Uterus (tissue), 4 donors: ENCODE results near the gene ZNF431. TPM values are rescaled to one million over a fixed set of nuclear protein-coding genes. Genes with fewer than 3 reads are reported as not detected.
"Not testable (repeated sequence)": the region's sequence is repeated elsewhere in the genome, so short reads cannot be mapped to it uniquely, and the experiment has no call there.

Source experiments
- DNase-seq, 2 donors: peaks; one replicate each; pipeline ENCODE4 v3.0.0-alpha.2; 2019 to 2020
- H3K27ac ChIP-seq, 2 donors: fragments of 200-600 bp; sonication (generic); 1 replicate in 1 of 2; 2 replicates in 1 of 2; pipeline ENCODE4 v1.5.1; 2016 to 2018
- H3K27me3 ChIP-seq, 2 donors: fragments of 200-600 bp; sonication (generic); one replicate each; pipeline ENCODE4 v1.5.1; 2018 to 2019; ENCODE audit warnings: control low read depth in 1 of 2
- H3K36me3 ChIP-seq, 2 donors: fragments of 200-600 bp; sonication (generic); one replicate each; pipeline ENCODE4 v1.5.1; 2019; ENCODE audit warnings: control low read depth in 1 of 2
- H3K4me1 ChIP-seq, 2 donors: fragments of 200-600 bp; sonication (generic); one replicate each; pipeline ENCODE4 v1.5.1; 2018 to 2019; ENCODE audit warnings: control low read depth in 1 of 2
- H3K4me3 ChIP-seq, 2 donors: fragments of 200-600 bp; sonication (generic); 1 replicate in 1 of 2; 2 replicates in 1 of 2; pipeline ENCODE4 v1.5.1; 2018 to 2019; ENCODE audit warnings: mild to moderate bottlenecking in 1 of 2
- H3K9me3 ChIP-seq, 2 donors: fragments of 200-600 bp; sonication (generic); one replicate each; pipeline ENCODE4 v1.5.1; 2019; ENCODE audit warnings: control low read depth in 1 of 2
- CTCF ChIP-seq, 4 experiments: fragments of 200-600 bp in 2 of 4; fragments of 450-650 bp in 2 of 4; sonication (generic) in 2 of 4; IDR thresholded peaks; one replicate each; pipeline ENCODE4 v1.5.1; 2016 to 2019; ENCODE audit warnings: antibody characterized with exemption in 4 of 4, mild to moderate bottlenecking in 2 of 4, moderate library complexity in 1 of 4
- POLR2A ChIP-seq, 2 donors: fragments of 450-650 bp; IDR thresholded peaks; one replicate each; pipeline ENCODE4 v1.6.1; 2016; ENCODE audit warnings: antibody characterized with exemption in 2 of 2, mild to moderate bottlenecking in 1 of 2, moderate library complexity in 1 of 2
- intact Hi-C: fragments of 100-400 bp; cut with DNase I; formaldehyde crosslinking; loops from one replicate; pipeline ENCODE4 v1.15.1; 2023; ENCODE audit warnings: low total_unique reads
- small RNA-seq: library from RNA; depleted of rRNA; stranded (forward); fragments of <200 nt; gene quantifications from one replicate; pipeline ENCODE3, GENCODE V24; 2016
- total RNA-seq, 4 donors: library from RNA; depleted of rRNA in 3 of 4; stranded (reverse); fragments of >200 nt in 3 of 4; gene quantifications; one replicate each; pipeline versions ENCODE4 v1.1.0 to v1.2.4, GENCODE V29; 2014 to 2023
- donor health status: DM: yes; HTN: yes; CAD: no.

ZNF431 gene
- total RNA-seq, 4 donors from 2014 or later = 2.1 to 25.2 (median 11.8) TPM

- no peak for DNase-seq
- Histone ChIP-seq H3K27ac (no peak overlapping the region), H3K36me3 (no peaks in the 10 kb centered on the region), H3K4me1 (no peaks in the 10 kb centered on the region), H3K9me3 (no peaks in the 10 kb centered on the region), H3K4me3 (no peak overlapping the region), H3K27me3 (no peaks in the 10 kb centered on the region)
- TF ChIP-seq POLR2A (IDR thresholded peaks at IDR 0.05) (no peak), CTCF (IDR thresholded peaks at IDR 0.05) (no peak)
- intact Hi-C loops = no loop called here
Measured at GRCh38 chr19:21210037-21210621, 68.3 kb downstream of the ZNF431 start.

- no peak overlapping the region for H3K27ac ChIP-seq
- no peaks in the 10 kb centered on the region for H3K36me3 ChIP-seq
- H3K4me3 ChIP-seq = no peak overlapping the region
- intact Hi-C loops = no loop called here
- no peak for TF ChIP-seq POLR2A (IDR thresholded peaks at IDR 0.05)
- TF ChIP-seq CTCF (IDR thresholded peaks at IDR 0.05) = no peak
- H3K4me1 ChIP-seq = no peaks in the 10 kb centered on the region
- DNase-seq = no peak
- peaks cover 0 to 5% of the 10 kb centered on the region in 2 donors for H3K27me3 ChIP-seq
- no peaks in the 10 kb centered on the region for H3K9me3 ChIP-seq
Measured at GRCh38 chr19:21221693-21222092, 79.9 kb downstream of the ZNF431 start.

GRCh38 chr19:21229938-21230337, 88.1 kb downstream of the ZNF431 start:
- H3K4me3 ChIP-seq, DNase-seq, H3K27ac ChIP-seq, H3K36me3 ChIP-seq, intact Hi-C loops, H3K27me3 ChIP-seq, H3K9me3 ChIP-seq, H3K4me1 ChIP-seq: not testable (repeated sequence)

GRCh38 chr19:21233691-21234090, 91.9 kb downstream of the ZNF431 start:
- Histone ChIP-seq H3K4me1 (no peaks in the 10 kb centered on the region), H3K36me3 (no peaks in the 10 kb centered on the region), H3K9me3 (no peaks in the 10 kb centered on the region), H3K4me3 (no peak overlapping the region), H3K27ac (no peak overlapping the region), H3K27me3 (no peaks in the 10 kb centered on the region)
- intact Hi-C loops = no loop called here
- no peak for TF ChIP-seq CTCF (IDR thresholded peaks at IDR 0.05)
- TF ChIP-seq POLR2A (IDR thresholded peaks at IDR 0.05) = no peak
- no peak for DNase-seq

- H3K36me3 ChIP-seq, intact Hi-C loops, H3K9me3 ChIP-seq, H3K4me1 ChIP-seq, DNase-seq, H3K27me3 ChIP-seq, H3K4me3 ChIP-seq, H3K27ac ChIP-seq: not testable (repeated sequence)
Measured at GRCh38 chr19:21236751-21237150, 94.9 kb downstream of the ZNF431 start.

- H3K27me3 ChIP-seq = no peaks in the 10 kb centered on the region
- TF ChIP-seq CTCF (IDR thresholded peaks at IDR 0.05) = no peak
- no peak for TF ChIP-seq POLR2A (IDR thresholded peaks at IDR 0.05)
- no peaks in the 10 kb centered on the region for H3K9me3 ChIP-seq
- H3K27ac ChIP-seq = no peak overlapping the region
- no peak for DNase-seq
- no peaks in the 10 kb centered on the region for H3K36me3 ChIP-seq
- intact Hi-C loops = no loop called here
- no peaks in the 10 kb centered on the region for H3K4me1 ChIP-seq
- no peak overlapping the region for H3K4me3 ChIP-seq
Measured at GRCh38 chr19:21238670-21239069, 96.8 kb downstream of the ZNF431 start.

Small RNA genes within 50 kb of the gene (small RNA-seq; reads per million reads assigned to genes)
- not detected for gene RNA5SP469

Other genes starting within 250 kb of the ZNF431 start
- gene ZNF85, start 218.8 kb upstream of the ZNF431 start, total RNA-seq = 100 to 1,000 TPM in 1 of 4 donors, 10 to 100 TPM in 1, 1 to 10 TPM in 2; 3.8 to 309 (median 15.2) TPM
- gene ZNF430, start 121.4 kb upstream of the ZNF431 start, total RNA-seq = 100 to 1,000 TPM in 1 of 4 donors, 10 to 100 TPM in 2, 1 to 10 TPM in 1; 3.8 to 173 (median 26.0) TPM
- gene ZNF714, start 59.8 kb upstream of the ZNF431 start, total RNA-seq = 10 to 100 TPM in 1 of 4 donors, 1 to 10 TPM in 3; 3.3 to 28.2 (median 5.8) TPM
- 10 to 100 TPM in 3 of 4 donors, 1 to 10 TPM in 1; 2.3 to 30.4 (median 26.1) TPM for gene ZNF708, start 187.4 kb downstream of the ZNF431 start, total RNA-seq
- gene ZNF738, start 217.0 kb downstream of the ZNF431 start, total RNA-seq = 10 to 100 TPM in 1 of 4 donors, 1 to 10 TPM in 1, under 1 TPM in 2; 0.59 to 48.8 (median 3.3) TPM